ENCODE results near the gene KCTD16. TPM values are rescaled to one million over a fixed set of nuclear protein-coding genes. Genes with fewer than 3 reads are reported as not detected.

Gene KCTD16
- total and polyA plus RNA-seq, 8 donors = 0.57 to 6.6 (median 3.2) TPM

DNA sequence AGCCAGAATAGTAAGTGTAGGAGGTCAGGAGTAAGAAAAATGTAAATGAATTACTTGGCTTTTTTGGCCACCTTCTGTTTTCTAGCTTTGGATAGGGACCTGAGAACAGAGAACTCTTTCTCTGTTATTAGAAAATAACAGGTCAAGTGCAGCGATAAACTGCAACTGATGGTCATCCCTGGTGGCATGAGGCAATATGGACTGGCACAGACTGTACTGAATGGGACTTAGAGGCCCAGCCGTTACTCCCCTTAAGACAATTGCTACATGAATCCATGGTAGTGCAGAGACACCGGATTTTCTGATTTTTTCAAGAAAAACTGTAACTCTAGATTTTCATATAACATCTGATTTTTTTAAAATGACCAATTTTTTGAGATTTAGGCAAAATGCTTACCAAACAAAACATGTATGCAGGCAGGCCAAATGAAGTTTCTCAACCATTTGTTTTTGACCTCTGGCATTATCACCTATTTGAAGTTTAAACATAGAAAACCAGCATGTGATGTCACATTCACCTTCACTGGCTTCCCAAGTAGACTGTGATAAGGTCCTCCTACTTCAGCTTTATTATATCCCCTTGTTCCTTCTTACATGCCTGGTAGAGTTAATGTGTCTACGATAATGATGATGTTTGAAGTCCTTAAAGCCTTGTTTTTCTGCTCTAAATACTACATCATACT, 262.6 kb downstream of the KCTD16 start:
- TF ChIP-seq, protein P1, sequence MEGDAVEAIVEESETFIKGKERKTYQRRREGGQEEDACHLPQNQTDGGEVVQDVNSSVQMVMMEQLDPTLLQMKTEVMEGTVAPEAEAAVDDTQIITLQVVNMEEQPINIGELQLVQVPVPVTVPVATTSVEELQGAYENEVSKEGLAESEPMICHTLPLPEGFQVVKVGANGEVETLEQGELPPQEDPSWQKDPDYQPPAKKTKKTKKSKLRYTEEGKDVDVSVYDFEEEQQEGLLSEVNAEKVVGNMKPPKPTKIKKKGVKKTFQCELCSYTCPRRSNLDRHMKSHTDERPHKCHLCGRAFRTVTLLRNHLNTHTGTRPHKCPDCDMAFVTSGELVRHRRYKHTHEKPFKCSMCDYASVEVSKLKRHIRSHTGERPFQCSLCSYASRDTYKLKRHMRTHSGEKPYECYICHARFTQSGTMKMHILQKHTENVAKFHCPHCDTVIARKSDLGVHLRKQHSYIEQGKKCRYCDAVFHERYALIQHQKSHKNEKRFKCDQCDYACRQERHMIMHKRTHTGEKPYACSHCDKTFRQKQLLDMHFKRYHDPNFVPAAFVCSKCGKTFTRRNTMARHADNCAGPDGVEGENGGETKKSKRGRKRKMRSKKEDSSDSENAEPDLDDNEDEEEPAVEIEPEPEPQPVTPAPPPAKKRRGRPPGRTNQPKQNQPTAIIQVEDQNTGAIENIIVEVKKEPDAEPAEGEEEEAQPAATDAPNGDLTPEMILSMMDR (IDR thresholded peaks at IDR 0.05) = no peak
- DNase-seq (no peak), FAIRE-seq (no peak), ATAC-seq (peak in 3 of 4 donors; percentile 20 to 30 (median 24))
- Histone ChIP-seq H3K27me3 (no peaks in the 10 kb centered on the region), H3K4me3 (no peak overlapping the region), H3K36me3 (no peaks in the 10 kb centered on the region), H3K27ac (peak overlapping the region in 3 of 4 donors; percentile 16 to 56 (median 23)), H3K4me1 (peaks cover 21 to 28% (median 25%) of the 10 kb centered on the region in 3 donors), H3K9me3 (no peaks in the 10 kb centered on the region)
- 89 to 94% methylated on average over 4 of the region's 4 CpGs for WGBS, 2 donors
- intact Hi-C loops (cut with DNase I) = no loop called here

DNA sequence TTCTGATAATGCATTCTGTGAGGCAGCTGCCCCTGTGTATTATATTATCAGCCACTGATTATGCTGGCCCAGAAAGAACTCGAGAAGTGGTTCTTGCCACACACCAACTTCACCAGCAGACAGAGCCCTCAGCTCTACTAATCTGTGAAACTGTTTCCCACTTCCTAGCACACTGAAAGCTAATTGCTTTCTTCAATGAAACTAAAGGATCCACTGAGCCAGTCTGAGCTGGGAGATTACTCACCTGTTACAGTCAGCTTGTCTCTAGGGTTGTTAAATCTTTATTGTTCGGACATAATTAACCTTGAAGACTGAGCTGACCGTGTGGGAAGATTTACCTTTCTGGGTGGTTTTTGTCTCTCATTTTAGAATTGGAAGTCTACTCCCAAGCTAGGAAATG, 263.2 kb downstream of the KCTD16 start:
- no peak for FAIRE-seq
- ATAC-seq = peak; percentile 14 to 73 (median 46)

DNA sequence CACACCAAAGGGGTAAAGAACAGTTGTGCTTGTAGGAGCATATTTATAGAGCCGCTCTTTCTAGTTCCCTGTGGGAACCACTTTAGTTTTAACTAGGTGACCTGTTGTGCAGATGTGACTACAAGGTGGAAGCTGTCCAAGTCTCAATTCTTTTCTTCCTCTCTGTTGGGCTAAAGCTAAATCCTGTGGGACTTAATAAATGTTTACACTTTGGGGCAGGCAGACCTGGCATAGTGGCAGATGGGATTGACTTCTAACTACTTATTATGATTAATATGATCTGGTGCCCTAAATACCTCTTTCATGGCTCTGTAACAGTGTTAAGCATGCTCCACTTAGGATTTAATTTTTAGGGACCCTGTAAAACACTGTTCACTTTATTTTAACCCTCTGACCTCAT, 265.3 kb downstream of the KCTD16 start:
- 36 to 42% methylated on average over 1 of the region's 1 CpG for WGBS, 2 donors
- Histone ChIP-seq H3K4me3 (no peak overlapping the region), H3K27me3 (no peaks in the 10 kb centered on the region), H3K27ac (peak overlapping the region in 2 of 4 donors; percentile 18 to 31), H3K9me3 (no peaks in the 10 kb centered on the region), H3K36me3 (no peaks in the 10 kb centered on the region), H3K4me1 (peaks cover 8 to 13% (median 12%) of the 10 kb centered on the region in 3 donors)
- ATAC-seq (peak in 3 of 4 donors; percentile 44 to 72 (median 62)), DNase-seq (no peak), FAIRE-seq (no peak)
- intact Hi-C loops (cut with DNase I) = no loop called here
- TF ChIP-seq, protein P1 (IDR thresholded peaks at IDR 0.05) = no peak

More for the DNA sequence above, 263.2 kb downstream of the KCTD16 start:
- Histone ChIP-seq H3K4me1 (peaks cover 15 to 25% (median 22%) of the 10 kb centered on the region in 3 donors), H3K27ac (peak overlapping the region in 3 of 4 donors; percentile 16 to 56 (median 23)), H3K27me3 (no peaks in the 10 kb centered on the region), H3K36me3 (no peaks in the 10 kb centered on the region), H3K4me3 (no peak overlapping the region), H3K9me3 (no peaks in the 10 kb centered on the region)
- TF ChIP-seq, protein P1 (IDR thresholded peaks at IDR 0.05) = no peak
- 21 to 33% methylated on average over 3 of the region's 3 CpGs for WGBS, 2 donors
- DNase-seq = no peak
- intact Hi-C loops (cut with DNase I) = no loop called here

DNA sequence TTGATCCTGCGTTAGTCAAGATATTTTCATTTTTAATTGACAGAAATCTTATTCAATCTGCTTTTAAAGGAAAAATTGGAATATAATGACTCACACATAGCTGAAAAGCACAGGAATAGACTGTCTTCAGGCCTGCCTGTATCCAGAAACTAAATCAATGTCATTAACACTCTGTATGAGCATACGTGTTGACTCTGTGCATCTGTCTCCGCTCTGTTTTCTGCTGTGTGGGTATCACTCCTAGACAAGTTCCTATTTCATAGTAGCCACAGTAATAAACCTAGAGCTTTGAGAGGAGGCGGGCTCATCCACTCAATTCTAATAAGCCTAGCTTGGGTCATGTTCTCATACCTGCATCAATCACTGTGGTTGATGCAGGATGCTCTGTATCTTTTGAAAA, 267.6 kb downstream of the KCTD16 start:
- no peak for FAIRE-seq
- no peak for DNase-seq
- TF ChIP-seq, protein P1 (IDR thresholded peaks at IDR 0.05) = no peak
- no peaks in the 10 kb centered on the region for H3K36me3 ChIP-seq
- no peak for ATAC-seq
- 82 to 97% methylated on average over 4 of the region's 4 CpGs for WGBS, 2 donors
- H3K9me3 ChIP-seq = no peaks in the 10 kb centered on the region
- H3K27ac ChIP-seq = no peak overlapping the region
- intact Hi-C loops (cut with DNase I) = no loop called here
- no peak overlapping the region for H3K4me3 ChIP-seq
- peaks cover 4 to 8% (median 8%) of the 10 kb centered on the region in 3 donors for H3K4me1 ChIP-seq
- no peaks in the 10 kb centered on the region for H3K27me3 ChIP-seq

DNA sequence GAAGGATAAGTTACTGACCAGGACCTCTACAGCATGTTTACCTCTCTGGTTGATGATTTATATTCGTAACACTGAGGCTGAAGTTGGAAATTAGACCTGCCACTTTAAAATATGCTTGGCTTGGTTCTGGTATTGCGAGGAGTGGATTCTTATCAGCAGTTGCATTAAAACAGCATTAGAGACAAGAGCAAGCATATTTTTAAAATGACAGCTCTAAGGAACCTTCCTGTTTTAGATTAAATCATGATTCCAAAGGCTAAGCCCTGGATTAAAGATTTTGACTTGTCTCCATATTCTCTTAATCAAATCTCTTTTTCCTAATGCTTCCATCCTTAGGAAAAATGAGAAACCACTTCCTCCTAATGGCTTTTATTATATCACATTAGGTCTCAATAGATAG, 277.8 kb downstream of the KCTD16 start:
- WGBS, 2 donors = 40 to 43% methylated on average over 2 of the region's 2 CpGs
- no peaks in the 10 kb centered on the region for H3K9me3 ChIP-seq

More for the DNA sequence above, 277.8 kb downstream of the KCTD16 start:
- no peak for FAIRE-seq
- ATAC-seq = no peak
- H3K36me3 ChIP-seq = no peaks in the 10 kb centered on the region
- H3K27me3 ChIP-seq = no peaks in the 10 kb centered on the region
- TF ChIP-seq, protein P1 (IDR thresholded peaks at IDR 0.05) = no peak
- no peak overlapping the region for H3K27ac ChIP-seq
- no peak overlapping the region for H3K4me3 ChIP-seq
- no peak for DNase-seq
- intact Hi-C loops (cut with DNase I) = no loop called here
- peaks cover 0 to 29% (median 16%) of the 10 kb centered on the region in 3 donors for H3K4me1 ChIP-seq
